Activated T-helper 17 cell treated with anti-CD3 and anti-CD28 coated beads, Interleukin-2, amount 50 U/mL, for 72 hours (primary cell): ENCODE results near the gene RPL29. TPM values are rescaled to one million over a fixed set of nuclear protein-coding genes. Genes with fewer than 3 reads are reported as not detected.

Experiments
- ATAC-seq: fragments of 150-1000 bp; cut with Tn5 transposase; replicated peaks from 2 replicates; pipeline ENCODE4 v1.10.0; 2021; ENCODE audit warnings: mild to moderate bottlenecking, moderate library complexity
- H3K27ac Mint-ChIP-seq: one replicate; pipeline ENCODE4 v1.8.0; 2022; ENCODE audit warnings: mixed read lengths
- H3K27me3 Mint-ChIP-seq: one replicate; pipeline ENCODE4 v1.8.0; 2022; ENCODE audit warnings: mixed read lengths
- H3K36me3 Mint-ChIP-seq: one replicate; pipeline ENCODE4 v1.8.0; 2022; ENCODE audit warnings: low read depth, mild to moderate bottlenecking, mixed read lengths
- H3K4me1 Mint-ChIP-seq: one replicate; pipeline ENCODE4 v1.8.0; 2022; ENCODE audit warnings: mixed read lengths
- H3K4me3 Mint-ChIP-seq: one replicate; pipeline ENCODE4 v1.8.0; 2022; ENCODE audit warnings: mild to moderate bottlenecking, mixed read lengths
- H3K9me3 Mint-ChIP-seq: one replicate; pipeline ENCODE4 v1.8.0; 2022; ENCODE audit warnings: mixed read lengths
- total RNA-seq, 2 donors: library from RNA; stranded (reverse); gene quantifications; one replicate each; pipeline ENCODE4 v1.2.3, GENCODE V29; 2022

RPL29 gene
- total RNA-seq, 2 donors from 2014 or later, result 1,433 to 1,498 TPM

GRCh38 chr3:51961602-51962569, 33.8 kb downstream of the RPL29 start:
- H3K27ac Mint-ChIP-seq, result no peak overlapping the region
- no peaks in the 10 kb centered on the region for H3K9me3 Mint-ChIP-seq
- peaks cover 12% of the 10 kb centered on the region for H3K36me3 Mint-ChIP-seq
- no peak overlapping the region for H3K4me3 Mint-ChIP-seq
- ATAC-seq, result no peak
- peaks cover 5% of the 10 kb centered on the region for H3K27me3 Mint-ChIP-seq
- peaks cover 14% of the 10 kb centered on the region for H3K4me1 Mint-ChIP-seq

- H3K4me1 Mint-ChIP-seq, result peaks cover 14% of the 10 kb centered on the region
- H3K4me3 Mint-ChIP-seq, result no peak overlapping the region
- no peaks in the 10 kb centered on the region for H3K9me3 Mint-ChIP-seq
- peaks cover 5% of the 10 kb centered on the region for H3K27me3 Mint-ChIP-seq
- peaks cover 12% of the 10 kb centered on the region for H3K36me3 Mint-ChIP-seq
- no peak for ATAC-seq
- no peak overlapping the region for H3K27ac Mint-ChIP-seq
Measured at GRCh38 chr3:51961011-51961410, 34.7 kb downstream of the RPL29 start.

DNA sequence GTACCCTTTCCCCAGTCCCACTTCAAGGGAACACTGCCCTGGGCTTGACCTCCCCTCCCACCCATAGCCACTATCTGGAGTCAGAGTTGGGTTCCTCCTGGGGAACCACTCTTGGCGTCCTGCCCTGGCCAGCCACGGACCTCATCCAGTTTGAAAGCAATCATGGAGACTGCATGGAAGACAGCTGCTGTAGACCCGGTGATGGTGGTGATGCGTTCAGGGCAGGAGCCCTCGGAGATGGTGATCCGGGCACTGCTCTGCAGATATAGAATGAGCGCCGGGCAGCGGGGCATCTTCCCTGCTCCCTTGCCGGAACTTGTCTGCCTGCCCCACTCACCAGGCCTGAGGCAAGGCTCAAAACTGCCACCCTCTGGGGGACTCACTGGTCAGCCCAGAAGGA, 35.3 kb downstream of the RPL29 start:
- Mint-ChIP-seq H3K9me3 (no peaks in the 10 kb centered on the region), H3K36me3 (peaks cover 12% of the 10 kb centered on the region), H3K4me1 (peaks cover 8% of the 10 kb centered on the region), H3K4me3 (no peak overlapping the region), H3K27me3 (peaks cover 5% of the 10 kb centered on the region), H3K27ac (no peak overlapping the region)
- ATAC-seq, result no peak

GRCh38 chr3:51959651-51960050, 36.0 kb downstream of the RPL29 start:
- Mint-ChIP-seq H3K4me3 (no peak overlapping the region), H3K9me3 (no peaks in the 10 kb centered on the region), H3K4me1 (peaks cover 5% of the 10 kb centered on the region), H3K27ac (no peak overlapping the region), H3K36me3 (peaks cover 12% of the 10 kb centered on the region), H3K27me3 (peaks cover 8% of the 10 kb centered on the region)
- ATAC-seq, result no peak

- H3K27me3 Mint-ChIP-seq, result peaks cover 13% of the 10 kb centered on the region
- no peak for ATAC-seq
- no peak overlapping the region for H3K4me3 Mint-ChIP-seq
- no peaks in the 10 kb centered on the region for H3K9me3 Mint-ChIP-seq
- H3K4me1 Mint-ChIP-seq, result peaks cover 8% of the 10 kb centered on the region
- no peak overlapping the region for H3K27ac Mint-ChIP-seq
- peaks cover 12% of the 10 kb centered on the region for H3K36me3 Mint-ChIP-seq
Measured at GRCh38 chr3:51958603-51959521, 36.8 kb downstream of the RPL29 start.

DNA sequence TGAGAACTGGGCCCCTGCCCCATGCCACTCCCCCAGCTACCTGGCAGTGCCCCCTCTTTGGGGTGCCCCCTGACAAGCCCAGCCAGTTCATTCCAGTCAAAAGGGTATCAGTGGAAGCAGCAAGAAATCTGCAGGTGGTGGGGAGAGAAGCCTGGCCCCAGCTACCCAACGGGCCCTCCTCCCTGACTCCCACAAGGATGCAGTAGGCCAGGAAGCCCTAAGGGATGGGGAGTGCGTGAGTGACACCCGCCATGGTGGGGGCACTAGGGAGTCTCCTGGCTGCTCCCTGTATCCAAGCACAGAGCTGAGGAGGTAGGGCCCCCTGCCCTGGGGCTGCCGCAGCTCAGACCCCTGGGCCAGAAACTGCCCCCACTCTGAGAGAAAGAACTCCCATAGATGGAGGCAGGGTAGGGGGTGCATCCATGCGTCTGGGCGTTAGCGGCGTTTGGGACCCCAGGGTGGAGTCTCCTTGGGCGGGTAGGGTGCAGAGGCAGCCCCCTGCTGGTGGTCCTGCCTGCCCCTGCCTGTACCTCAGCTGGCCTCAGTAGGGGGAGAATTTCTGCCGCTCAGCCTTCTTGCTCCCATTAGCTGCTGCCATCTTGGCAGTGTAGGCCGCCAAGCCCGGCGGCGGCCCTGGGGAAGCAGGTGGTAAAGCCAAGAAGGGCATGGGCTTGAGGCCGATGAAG, 38.0 kb downstream of the RPL29 start:
- Mint-ChIP-seq H3K4me3 (no peak overlapping the region), H3K27ac (no peak overlapping the region), H3K36me3 (peaks cover 12% of the 10 kb centered on the region), H3K9me3 (no peaks in the 10 kb centered on the region), H3K27me3 (peaks cover 24% of the 10 kb centered on the region), H3K4me1 (peaks cover 10% of the 10 kb centered on the region)
- ATAC-seq, result no peak

DNA sequence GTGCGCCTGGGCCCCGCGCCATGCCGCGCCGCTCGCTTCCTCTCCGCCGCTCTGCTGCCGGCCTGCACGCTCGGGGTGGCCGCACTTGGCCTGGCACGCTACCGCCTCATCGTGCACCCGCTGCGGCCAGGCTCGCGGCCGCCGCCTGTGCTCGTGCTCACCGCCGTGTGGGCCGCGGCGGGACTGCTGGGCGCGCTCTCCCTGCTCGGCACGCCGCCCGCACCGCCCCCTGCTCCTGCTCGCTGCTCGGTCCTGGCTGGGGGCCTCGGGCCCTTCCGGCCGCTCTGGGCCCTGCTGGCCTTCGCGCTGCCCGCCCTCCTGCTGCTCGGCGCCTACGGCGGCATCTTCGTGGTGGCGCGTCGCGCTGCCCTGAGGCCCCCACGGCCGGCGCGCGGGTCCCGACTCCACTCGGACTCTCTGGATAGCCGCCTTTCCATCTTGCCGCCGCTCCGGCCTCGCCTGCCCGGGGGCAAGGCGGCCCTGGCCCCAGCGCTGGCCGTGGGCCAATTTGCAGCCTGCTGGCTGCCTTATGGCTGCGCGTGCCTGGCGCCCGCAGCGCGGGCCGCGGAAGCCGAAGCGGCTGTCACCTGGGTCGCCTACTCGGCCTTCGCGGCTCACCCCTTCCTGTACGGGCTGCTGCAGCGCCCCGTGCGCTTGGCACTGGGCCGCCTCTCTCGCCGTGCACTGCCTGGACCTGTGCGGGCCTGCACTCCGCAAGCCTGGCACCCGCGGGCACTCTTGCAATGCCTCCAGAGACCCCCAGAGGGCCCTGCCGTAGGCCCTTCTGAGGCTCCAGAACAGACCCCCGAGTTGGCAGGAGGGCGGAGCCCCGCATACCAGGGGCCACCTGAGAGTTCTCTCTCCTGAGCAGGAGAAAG, 39.6 kb downstream of the RPL29 start:
- Mint-ChIP-seq H3K36me3 (peaks cover 8% of the 10 kb centered on the region), H3K27me3 (peaks cover 24% of the 10 kb centered on the region), H3K4me3 (peak overlapping the region; percentile 19), H3K4me1 (peaks cover 10% of the 10 kb centered on the region), H3K9me3 (no peaks in the 10 kb centered on the region), H3K27ac (no peak overlapping the region)
- ATAC-seq, result peak; percentile 76

DNA sequence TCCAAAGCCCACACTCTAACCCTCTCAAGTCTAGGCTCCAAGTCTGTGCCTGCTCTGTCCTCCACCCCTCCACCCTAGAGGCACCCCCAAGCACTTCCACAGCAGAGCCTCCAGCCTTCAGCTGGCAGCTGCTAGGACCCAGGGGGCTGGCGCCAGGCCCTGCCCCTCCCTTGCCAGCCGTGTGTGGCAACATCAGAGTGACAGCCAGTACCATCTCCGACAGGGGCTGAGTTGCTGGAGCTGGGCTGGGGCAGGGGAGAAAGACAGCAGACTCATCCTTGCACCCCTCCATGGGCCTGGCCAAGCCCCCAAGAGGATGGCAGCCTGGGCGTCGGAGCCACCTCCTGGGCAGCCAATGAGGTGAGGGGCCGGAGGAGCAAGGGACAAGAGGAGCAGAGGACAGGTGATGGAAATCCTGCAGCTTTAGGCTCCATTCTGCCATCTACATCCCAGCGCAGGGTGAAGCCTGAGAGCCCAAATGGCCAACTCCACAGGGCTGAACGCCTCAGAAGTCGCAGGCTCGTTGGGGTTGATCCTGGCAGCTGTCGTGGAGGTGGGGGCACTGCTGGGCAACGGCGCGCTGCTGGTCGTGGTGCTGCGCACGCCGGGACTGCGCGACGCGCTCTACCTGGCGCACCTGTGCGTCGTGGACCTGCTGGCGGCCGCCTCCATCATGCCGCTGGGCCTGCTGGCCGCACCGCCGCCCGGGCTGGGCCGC, 40.4 kb downstream of the RPL29 start, which contains the start of gene GPR62:
TSS of gene GPR62 (plus strand) at position 207 of the 718 bp plus-strand sequence. CDS start at position 479, 272 bp downstream.
- Mint-ChIP-seq H3K27ac (no peak within 1 kb of the TSS), H3K4me3 (peak within 1 kb of the TSS; percentile 13), H3K27me3 (peaks cover 24% of the 10 kb centered on the region), H3K9me3 (no peaks in the 10 kb centered on the region), H3K36me3 (peaks cover 7% of the 10 kb centered on the region), H3K4me1 (peaks cover 10% of the 10 kb centered on the region)
- no peak for ATAC-seq

- Mint-ChIP-seq H3K27me3 (peaks cover 24% of the 10 kb centered on the region), H3K4me1 (peaks cover 10% of the 10 kb centered on the region), H3K27ac (no peak overlapping the region), H3K9me3 (no peaks in the 10 kb centered on the region), H3K36me3 (peaks cover 7% of the 10 kb centered on the region), H3K4me3 (no peak overlapping the region)
- no peak for ATAC-seq
Measured at GRCh38 chr3:51954713-51955112, 41.0 kb downstream of the RPL29 start.

- Mint-ChIP-seq H3K9me3 (no peaks in the 10 kb centered on the region), H3K27ac (no peak overlapping the region), H3K36me3 (peaks cover 7% of the 10 kb centered on the region), H3K4me3 (no peak overlapping the region), H3K4me1 (peaks cover 10% of the 10 kb centered on the region), H3K27me3 (peaks cover 24% of the 10 kb centered on the region)
- no peak for ATAC-seq
Measured at GRCh38 chr3:51954105-51954504, 41.6 kb downstream of the RPL29 start.

- H3K9me3 Mint-ChIP-seq, result no peaks in the 10 kb centered on the region
Measured at GRCh38 chr3:51953445-51953844, 42.2 kb downstream of the RPL29 start.

GRCh38 chr3:51950899-51951298, 44.8 kb downstream of the RPL29 start:
- peaks cover 5% of the 10 kb centered on the region for H3K4me1 Mint-ChIP-seq
- ATAC-seq, result no peak
- no peaks in the 10 kb centered on the region for H3K9me3 Mint-ChIP-seq

More at GRCh38 chr3:51953445-51953844, 42.2 kb downstream of the RPL29 start:
- Mint-ChIP-seq H3K27ac (no peak overlapping the region), H3K4me1 (peaks cover 9% of the 10 kb centered on the region), H3K36me3 (peaks cover 5% of the 10 kb centered on the region), H3K4me3 (no peak overlapping the region), H3K27me3 (peaks cover 23% of the 10 kb centered on the region)
- no peak for ATAC-seq

DNA sequence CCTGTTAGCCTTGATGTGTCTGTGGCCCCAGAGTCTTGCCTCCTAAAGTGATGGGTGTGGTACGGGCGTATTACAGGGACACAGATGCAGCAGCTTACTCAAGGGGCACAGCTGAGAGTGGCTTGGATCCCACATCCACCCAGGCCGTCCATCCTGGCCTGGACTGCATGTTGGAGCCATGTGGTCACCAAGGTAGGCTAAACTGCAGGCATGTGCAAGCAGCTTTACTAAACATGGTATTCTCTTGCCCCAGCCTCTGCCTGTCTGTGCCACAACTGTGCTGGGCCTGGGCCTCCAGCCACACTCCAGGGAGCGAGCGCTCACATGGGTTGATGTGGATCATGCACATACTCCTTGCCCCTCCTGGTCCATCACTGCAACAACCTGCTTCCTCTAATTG, 46.6 kb downstream of the RPL29 start:
- Mint-ChIP-seq H3K36me3 (no peaks in the 10 kb centered on the region), H3K9me3 (no peaks in the 10 kb centered on the region), H3K4me3 (no peak overlapping the region), H3K27ac (no peak overlapping the region), H3K27me3 (peaks cover 13% of the 10 kb centered on the region), H3K4me1 (peaks cover 5% of the 10 kb centered on the region)
- ATAC-seq, result no peak

More at GRCh38 chr3:51950899-51951298, 44.8 kb downstream of the RPL29 start:
- H3K27me3 Mint-ChIP-seq, result peaks cover 19% of the 10 kb centered on the region
- H3K27ac Mint-ChIP-seq, result no peak overlapping the region
- H3K36me3 Mint-ChIP-seq, result no peaks in the 10 kb centered on the region
- H3K4me3 Mint-ChIP-seq, result no peak overlapping the region
